Measurements from ENCODE around the gene IFRD2. TPM values are rescaled to one million over a fixed set of nuclear protein-coding genes. Genes with fewer than 3 reads are reported as not detected.

The IFRD2 gene
- total RNA-seq, 2 experiments from 2014 or later, result 30.0 to 30.4 TPM

DNA sequence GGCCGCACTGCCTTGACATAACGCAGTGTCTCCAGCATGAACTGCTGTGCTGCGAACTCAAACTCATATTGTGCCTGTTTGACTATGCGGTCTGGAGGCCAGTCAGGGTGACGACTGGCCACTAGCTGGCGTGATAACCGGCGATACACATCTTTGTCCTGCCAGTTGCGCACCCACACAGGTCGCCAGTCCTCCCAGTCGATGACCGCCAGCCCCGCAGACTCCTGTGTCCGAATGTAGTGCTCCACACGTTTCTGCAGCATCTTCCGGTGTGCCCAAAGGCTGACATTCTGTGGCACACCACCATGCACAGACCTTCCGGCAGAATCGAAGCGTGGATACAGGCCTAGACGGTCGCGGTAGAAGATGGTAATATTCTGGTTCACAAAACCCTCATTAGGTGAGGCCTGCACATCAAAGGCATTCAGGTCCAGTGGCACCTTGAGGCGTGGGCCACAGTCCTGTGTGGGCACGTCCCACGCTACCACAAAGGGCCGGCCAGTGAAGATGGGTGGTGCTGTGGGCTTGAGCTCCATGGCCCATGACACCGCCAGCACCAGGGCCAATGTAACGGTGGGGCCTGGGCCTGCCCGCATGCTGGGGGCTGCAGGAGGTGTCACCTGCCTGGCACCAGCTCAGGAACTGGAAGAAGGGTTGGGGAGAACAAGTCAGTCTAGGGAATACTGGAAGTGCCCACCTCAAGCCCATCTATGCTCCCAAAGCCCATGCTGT, 27.8 kb upstream of the IFRD2 start:
- H3K4me3 ChIP-seq (ENCODE audit: low read length), result peak overlapping the region; percentile 68

DNA sequence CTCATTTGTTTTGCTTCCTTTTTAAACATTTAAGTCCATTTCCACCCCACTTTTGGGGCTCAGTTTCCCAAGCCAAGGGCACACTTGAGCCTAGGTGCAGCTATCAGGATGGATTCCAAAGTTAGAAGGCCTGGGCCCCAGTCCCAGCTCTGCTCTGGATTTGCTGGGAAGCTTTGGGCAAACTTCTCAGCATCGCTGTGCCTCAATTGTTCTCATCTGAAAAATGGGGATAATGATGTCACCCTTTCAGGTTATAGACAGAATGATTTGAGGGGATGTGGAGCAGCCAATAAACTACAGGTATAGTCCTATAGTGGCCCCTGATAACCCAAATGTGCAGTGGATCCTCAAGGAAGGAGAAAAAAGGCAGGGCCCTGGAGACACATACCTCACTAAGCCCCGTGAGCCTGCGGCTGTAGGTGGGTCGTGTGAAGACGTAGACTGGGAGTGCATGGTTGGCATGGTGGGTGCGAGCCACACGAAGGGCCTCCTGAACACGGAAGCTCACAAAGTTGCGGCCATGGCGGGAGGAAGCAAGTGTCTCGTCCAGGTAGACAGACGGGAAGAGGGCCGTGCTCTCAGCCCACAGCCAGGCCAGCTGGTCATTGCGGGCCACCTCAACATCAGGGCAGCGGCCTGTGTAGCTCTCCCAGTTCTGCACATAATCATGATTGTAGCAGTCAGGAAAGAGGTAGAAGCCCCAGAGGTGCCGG, 27.1 kb upstream of the IFRD2 start:
- Histone ChIP-seq H3K4me3 (ENCODE audit: low read length) (no peak overlapping the region), H3K4me1 (ENCODE audit: insufficient read depth, low read length) (peaks cover 73% of the 10 kb centered on the region), H3K9me3 (ENCODE audit: control insufficient read depth in 1 of 2, insufficient read depth in 1 of 2, low read length in 2 of 2) (no peaks in the 10 kb centered on the region), H3K27me3 (ENCODE audit: control insufficient read depth in 1 of 2, insufficient read depth in 2 of 2, low read length in 2 of 2) (no peaks in the 10 kb centered on the region), H3K27ac (ENCODE audit: low read depth in 1 of 2, low read length in 2 of 2) (no peak overlapping the region), H3K36me3 (ENCODE audit: insufficient read depth, low read length) (no peaks in the 10 kb centered on the region)
- Mint-ChIP-seq H3K9me3 (no peaks in the 10 kb centered on the region), H3K4me1 (ENCODE audit: low read depth) (peaks cover 40% of the 10 kb centered on the region), H3K27ac (no peak overlapping the region), H3K27me3 (no peaks in the 10 kb centered on the region), H3K36me3 (ENCODE audit: low read depth) (peaks cover 1% of the 10 kb centered on the region), H3K4me3 (peak overlapping the region; percentile 96)
- ChIA-PET CTCF (interaction anchor here (0.6 kb wide), 1 partner anchor 42 kb away, joined by 6 read pairs; no protein-coding TSS in a partner anchor), POLR2A (interaction anchor here (0.7 to 2.8 kb wide), 4 partner anchors 18 to 27 kb away, joined by 3 to 25 read pairs (median 12); partner anchors contain the start of genes HYAL3, IFRD2 and NAA80)
- TF ChIP-seq, protein P1, sequence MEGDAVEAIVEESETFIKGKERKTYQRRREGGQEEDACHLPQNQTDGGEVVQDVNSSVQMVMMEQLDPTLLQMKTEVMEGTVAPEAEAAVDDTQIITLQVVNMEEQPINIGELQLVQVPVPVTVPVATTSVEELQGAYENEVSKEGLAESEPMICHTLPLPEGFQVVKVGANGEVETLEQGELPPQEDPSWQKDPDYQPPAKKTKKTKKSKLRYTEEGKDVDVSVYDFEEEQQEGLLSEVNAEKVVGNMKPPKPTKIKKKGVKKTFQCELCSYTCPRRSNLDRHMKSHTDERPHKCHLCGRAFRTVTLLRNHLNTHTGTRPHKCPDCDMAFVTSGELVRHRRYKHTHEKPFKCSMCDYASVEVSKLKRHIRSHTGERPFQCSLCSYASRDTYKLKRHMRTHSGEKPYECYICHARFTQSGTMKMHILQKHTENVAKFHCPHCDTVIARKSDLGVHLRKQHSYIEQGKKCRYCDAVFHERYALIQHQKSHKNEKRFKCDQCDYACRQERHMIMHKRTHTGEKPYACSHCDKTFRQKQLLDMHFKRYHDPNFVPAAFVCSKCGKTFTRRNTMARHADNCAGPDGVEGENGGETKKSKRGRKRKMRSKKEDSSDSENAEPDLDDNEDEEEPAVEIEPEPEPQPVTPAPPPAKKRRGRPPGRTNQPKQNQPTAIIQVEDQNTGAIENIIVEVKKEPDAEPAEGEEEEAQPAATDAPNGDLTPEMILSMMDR (IDR thresholded peaks at IDR 0.05), result no peak
- intact Hi-C loops (cut with DNase I, micrococcal nuclease), result loop anchor here in 1 of 2 experiments (1.0 kb wide), 1 partner anchor 17 kb away; no protein-coding TSS in a partner anchor
- ATAC-seq (ENCODE audit: poor library complexity) (no peak), DNase-seq (peak in 2 of 14 experiments; percentile 2 to 30)

More for the DNA sequence above, 27.8 kb upstream of the IFRD2 start:
- no peak overlapping the region for H3K27ac ChIP-seq (ENCODE audit: low read depth in 1 of 2, low read length in 2 of 2)
- Mint-ChIP-seq H3K36me3 (ENCODE audit: low read depth) (peaks cover 9% of the 10 kb centered on the region), H3K4me3 (peak overlapping the region; percentile 96), H3K9me3 (no peaks in the 10 kb centered on the region), H3K27me3 (no peaks in the 10 kb centered on the region), H3K4me1 (ENCODE audit: low read depth) (peaks cover 46% of the 10 kb centered on the region), H3K27ac (peak overlapping the region; percentile 86)
- no peaks in the 10 kb centered on the region for H3K36me3 ChIP-seq (ENCODE audit: insufficient read depth, low read length)
- ChIA-PET POLR2A (interaction anchor here (1.3 to 3.6 kb wide), 3 partner anchors 18 to 31 kb away, joined by 4 to 25 read pairs (median 15); partner anchors contain the start of genes CYB561D2, HYAL3, NAA80 and NPRL2), CTCF (interaction anchor here (0.6 kb wide), 1 partner anchor 43 kb away, joined by 6 read pairs; no protein-coding TSS in a partner anchor)
- DNase-seq (peak in 1 of 14 experiments; percentile 25), ATAC-seq (ENCODE audit: poor library complexity) (no peak)
- no peaks in the 10 kb centered on the region for H3K9me3 ChIP-seq (ENCODE audit: control insufficient read depth in 1 of 2, insufficient read depth in 1 of 2, low read length in 2 of 2)
- intact Hi-C loops (cut with DNase I, micrococcal nuclease), result loop anchor here (1.0 to 5.0 kb wide), 4 partner anchors 17 to 128 kb away; partner anchors contain the start of genes GNAT1 (in 1 of the 2), HYAL3 (in 1 of the 2) and NAA80 (in 1 of the 2)
- TF ChIP-seq, protein P1 (IDR thresholded peaks at IDR 0.05), result no peak
- no peaks in the 10 kb centered on the region for H3K27me3 ChIP-seq (ENCODE audit: control insufficient read depth in 1 of 2, insufficient read depth in 2 of 2, low read length in 2 of 2)
- peaks cover 75% of the 10 kb centered on the region for H3K4me1 ChIP-seq (ENCODE audit: insufficient read depth, low read length)

DNA sequence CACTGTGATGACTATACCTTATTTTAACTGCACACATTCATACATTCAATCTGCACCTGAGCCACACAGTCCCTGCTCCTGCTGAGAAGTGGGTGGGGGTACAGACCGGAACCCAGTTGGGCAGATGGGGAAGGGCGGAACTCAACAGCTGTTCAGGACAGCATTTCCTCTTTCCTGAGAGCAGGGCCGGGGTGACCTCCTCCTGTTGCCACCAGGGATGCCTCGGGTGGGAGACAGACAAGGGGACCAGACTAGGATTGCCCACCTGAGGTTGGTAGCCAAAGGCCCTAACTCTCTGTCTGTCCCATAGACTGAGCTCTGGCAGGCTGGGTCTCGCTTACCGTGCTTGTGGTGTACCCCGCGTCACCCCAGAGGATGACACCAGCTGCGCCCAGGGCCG, 26.4 kb upstream of the IFRD2 start:
- Histone ChIP-seq H3K9me3 (ENCODE audit: control insufficient read depth in 1 of 2, insufficient read depth in 1 of 2, low read length in 2 of 2) (no peaks in the 10 kb centered on the region), H3K36me3 (ENCODE audit: insufficient read depth, low read length) (no peaks in the 10 kb centered on the region), H3K4me3 (ENCODE audit: low read length) (no peak overlapping the region), H3K4me1 (ENCODE audit: insufficient read depth, low read length) (peaks cover 71% of the 10 kb centered on the region), H3K27me3 (ENCODE audit: control insufficient read depth in 1 of 2, insufficient read depth in 2 of 2, low read length in 2 of 2) (no peaks in the 10 kb centered on the region), H3K27ac (ENCODE audit: low read depth in 1 of 2, low read length in 2 of 2) (no peak overlapping the region)
- CTCF ChIA-PET, result no interaction called here
- Mint-ChIP-seq H3K4me3 (peak overlapping the region; percentile 74), H3K27ac (peak overlapping the region; percentile 24), H3K4me1 (ENCODE audit: low read depth) (peaks cover 40% of the 10 kb centered on the region), H3K27me3 (no peaks in the 10 kb centered on the region), H3K9me3 (no peaks in the 10 kb centered on the region), H3K36me3 (ENCODE audit: low read depth) (no peaks in the 10 kb centered on the region)
- TF ChIP-seq, protein P1 (IDR thresholded peaks at IDR 0.05), result no peak
- DNase-seq (peak in 1 of 14 experiments; percentile 34), ATAC-seq (ENCODE audit: poor library complexity) (no peak)
- POLR2A ChIA-PET, result interaction anchor here (1.4 to 2.8 kb wide), 2 partner anchors 18 to 19 kb away, joined by 9 to 16 read pairs; partner anchors contain the start of genes HYAL3 and NAA80
- intact Hi-C loops (cut with DNase I, micrococcal nuclease), result loop anchor here in 1 of 2 experiments (1.0 kb wide), 1 partner anchor 16 kb away; no protein-coding TSS in a partner anchor
